HEK293T (cell line): Measurements from ENCODE around the gene BPNT1.

Experiments used
- ARNT ChIP-seq: fragments of 450-650 bp; IDR thresholded peaks from 2 replicates; pipeline ENCODE4 v1.6.1; 2017; ENCODE audit warnings: mild to moderate bottlenecking
- BHLHE40 ChIP-seq: fragments of 450-650 bp; IDR thresholded peaks from 2 replicates; pipeline ENCODE4 v1.6.1; 2016; ENCODE audit warnings: mild to moderate bottlenecking, moderate library complexity, borderline replicate concordance
- ELF4 ChIP-seq: fragments of 450-650 bp; IDR thresholded peaks from 2 replicates; pipeline ENCODE4 v1.6.1; 2017; ENCODE audit warnings: antibody characterized with exemption
- FOXA1 ChIP-seq: fragments of 450-650 bp; IDR thresholded peaks from 2 replicates; pipeline ENCODE4 v1.6.1; 2016; ENCODE audit warnings: mild to moderate bottlenecking
- FOXK2 ChIP-seq: fragments of 450-650 bp; IDR thresholded peaks from 2 replicates; pipeline ENCODE4 v1.6.1; 2016; ENCODE audit warnings: mild to moderate bottlenecking
- FOXM1 ChIP-seq: fragments of 450-650 bp; IDR thresholded peaks from 2 replicates; pipeline ENCODE4 v1.6.1; 2017; ENCODE audit warnings: mild to moderate bottlenecking, borderline replicate concordance
- NFRKB ChIP-seq: fragments of 450-650 bp; IDR thresholded peaks from 2 replicates; pipeline ENCODE4 v1.6.1; 2016; ENCODE audit warnings: mild to moderate bottlenecking, moderate library complexity
- SP1 ChIP-seq: fragments of 450-650 bp; IDR thresholded peaks from 2 replicates; pipeline ENCODE4 v1.6.1; 2017
- TARDBP ChIP-seq: fragments of 450-650 bp; IDR thresholded peaks from 2 replicates; pipeline ENCODE4 v1.6.1; 2016
- ZNF384 ChIP-seq: fragments of 450-650 bp; IDR thresholded peaks from 2 replicates; pipeline ENCODE4 v1.6.1; 2016

- TF ChIP-seq SP1: no peak
- TF ChIP-seq FOXK2: no peak
- TF ChIP-seq ELF4: no peak
- no peak for TF ChIP-seq BHLHE40
- TF ChIP-seq ZNF384: no peak
- TF ChIP-seq ARNT: no peak
- TF ChIP-seq NFRKB: no peak
- no peak for TF ChIP-seq TARDBP
- no peak for TF ChIP-seq FOXM1
- no peak for TF ChIP-seq FOXA1
These were observed 11.7 kb downstream of the BPNT1 start for GRCh38 chr1:220077887-220078286.
